Smooth muscle cell of the brain vasculature (primary cell): Measurements from ENCODE around the gene MITF.
A peak's percentile ranks its signal among the peaks of the same experiment; 100 is the strongest.

Experiments
- DNase-seq: peaks from one replicate; pipeline ENCODE4 v3.0.0-alpha.2; 2012; ENCODE audit warnings: low read depth, low spot score

MITF gene, protein sequence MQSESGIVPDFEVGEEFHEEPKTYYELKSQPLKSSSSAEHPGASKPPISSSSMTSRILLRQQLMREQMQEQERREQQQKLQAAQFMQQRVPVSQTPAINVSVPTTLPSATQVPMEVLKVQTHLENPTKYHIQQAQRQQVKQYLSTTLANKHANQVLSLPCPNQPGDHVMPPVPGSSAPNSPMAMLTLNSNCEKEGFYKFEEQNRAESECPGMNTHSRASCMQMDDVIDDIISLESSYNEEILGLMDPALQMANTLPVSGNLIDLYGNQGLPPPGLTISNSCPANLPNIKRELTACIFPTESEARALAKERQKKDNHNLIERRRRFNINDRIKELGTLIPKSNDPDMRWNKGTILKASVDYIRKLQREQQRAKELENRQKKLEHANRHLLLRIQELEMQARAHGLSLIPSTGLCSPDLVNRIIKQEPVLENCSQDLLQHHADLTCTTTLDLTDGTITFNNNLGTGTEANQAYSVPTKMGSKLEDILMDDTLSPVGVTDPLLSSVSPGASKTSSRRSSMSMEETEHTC

GRCh38 chr3:69739204-69740102 lies at the start of gene MITF:
Gene MITF, plus strand, starts transcription at chr3:69739464. Its CDS starts 134 bp downstream, at chr3:69739598.
- DNase-seq, result peak; percentile 77

DNA sequence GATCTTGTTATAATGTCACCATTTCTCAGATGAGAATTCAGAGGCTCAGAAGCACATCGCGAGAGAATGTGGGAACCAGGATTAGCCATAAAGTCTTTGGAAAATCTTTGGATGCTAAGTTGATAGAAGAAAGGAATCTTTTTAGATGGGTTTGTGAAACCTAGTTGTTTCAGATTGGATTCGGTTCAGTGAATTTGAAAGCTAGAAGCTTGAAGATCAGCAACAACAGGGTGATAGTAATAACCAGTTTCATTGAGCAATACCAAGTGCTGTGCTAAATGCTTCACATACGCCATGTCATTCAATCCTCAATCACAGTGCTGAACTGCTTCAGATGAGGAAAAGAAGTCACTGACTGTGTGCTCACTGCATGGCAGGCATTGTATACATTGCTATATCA lies 47.4 kb upstream of the MITF start:
- no peak for DNase-seq

GRCh38 chr3:69692761-69693160 lies 46.5 kb upstream of the MITF start:
- DNase-seq, result no peak

DNA sequence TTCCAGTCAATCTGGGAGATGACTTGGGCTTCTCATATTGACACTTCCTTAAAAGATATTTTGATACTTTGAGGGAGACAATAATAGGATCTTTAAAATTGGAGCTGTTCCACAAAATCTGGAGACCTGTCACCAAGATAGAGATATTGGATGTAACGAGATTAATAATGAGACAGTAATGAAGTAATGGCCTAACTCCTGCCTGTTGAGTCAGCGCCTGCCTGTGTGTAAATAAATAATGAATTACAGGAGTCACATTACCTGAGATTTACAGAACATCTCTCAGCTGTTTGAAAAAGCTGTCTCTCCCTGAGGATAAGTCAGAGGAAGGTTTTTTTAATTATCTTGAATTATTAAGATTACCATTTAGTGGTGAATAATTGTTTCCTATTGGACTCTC lies 43.8 kb upstream of the MITF start:
- no peak for DNase-seq

- no peak for DNase-seq
Observed at GRCh38 chr3:69695933-69696332, 43.3 kb upstream of the MITF start.

GRCh38 chr3:69696367-69696766 lies 42.9 kb upstream of the MITF start:
- no peak for DNase-seq

DNA sequence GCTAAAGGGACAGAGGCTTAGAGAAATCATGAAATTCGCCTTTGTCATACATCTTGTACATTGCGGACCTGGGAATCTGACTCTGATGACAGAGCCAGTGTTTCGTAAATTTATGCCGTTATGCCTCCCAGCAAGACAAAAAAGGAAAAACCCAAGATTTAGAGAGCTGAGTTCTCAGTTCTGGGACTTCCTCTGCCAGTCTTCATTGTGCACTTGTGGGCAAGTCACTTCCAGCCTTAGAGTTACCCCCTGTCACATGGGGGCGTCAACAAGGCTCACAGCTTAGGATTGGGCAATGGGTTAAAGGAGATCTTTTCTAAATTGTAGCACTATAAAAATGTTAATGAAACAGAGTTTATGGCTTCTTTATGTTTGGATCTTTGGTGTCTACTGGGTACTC lies 41.9 kb upstream of the MITF start:
- DNase-seq, result no peak

- no peak for DNase-seq
Observed at GRCh38 chr3:69698728-69699127, 40.5 kb upstream of the MITF start.

DNA sequence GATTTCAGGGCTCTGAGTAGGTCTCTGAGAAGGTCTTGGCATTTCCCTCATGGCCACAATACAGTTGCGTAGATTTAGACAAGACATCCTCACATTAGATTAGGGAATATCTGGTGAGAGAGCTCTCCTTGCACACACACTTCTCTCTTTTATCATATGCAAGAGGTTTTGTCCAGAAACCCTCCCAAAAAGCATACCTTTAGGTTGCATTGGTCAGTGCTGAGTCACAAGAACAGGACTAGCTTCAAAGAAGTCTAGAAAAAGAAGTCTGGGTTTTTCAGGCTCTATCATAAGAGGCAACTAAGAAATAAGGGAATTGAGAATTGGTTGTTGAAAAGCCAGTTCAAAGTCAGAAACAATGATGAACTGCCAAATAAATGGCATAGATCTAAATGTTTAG lies 40.1 kb upstream of the MITF start:
- DNase-seq, result no peak

GRCh38 chr3:69700949-69701348 lies 38.3 kb upstream of the MITF start:
- DNase-seq, result no peak

GRCh38 chr3:69710153-69710977 lies 28.9 kb upstream of the MITF start:
- no peak for DNase-seq

DNA sequence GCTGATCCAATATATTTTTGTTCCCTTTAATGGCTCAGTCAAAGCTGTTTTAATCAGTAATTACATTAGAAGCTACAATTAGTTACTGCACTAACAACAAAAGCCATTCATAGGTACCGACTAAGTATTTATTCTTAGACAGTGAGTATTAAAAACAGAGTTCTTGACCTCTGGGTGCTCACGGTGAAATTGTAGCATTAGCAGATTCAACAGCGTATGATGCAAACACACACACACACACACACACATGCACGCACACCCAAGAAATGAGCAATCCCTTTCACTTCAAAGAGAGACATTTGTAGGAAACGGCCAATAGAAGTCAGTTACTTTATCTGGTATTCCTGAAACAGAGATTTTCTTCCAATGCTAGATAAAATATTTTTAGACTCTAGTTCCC lies 27.0 kb upstream of the MITF start:
- no peak for DNase-seq

- DNase-seq, result no peak
Observed at GRCh38 chr3:69712933-69713332, 26.3 kb upstream of the MITF start.

DNA sequence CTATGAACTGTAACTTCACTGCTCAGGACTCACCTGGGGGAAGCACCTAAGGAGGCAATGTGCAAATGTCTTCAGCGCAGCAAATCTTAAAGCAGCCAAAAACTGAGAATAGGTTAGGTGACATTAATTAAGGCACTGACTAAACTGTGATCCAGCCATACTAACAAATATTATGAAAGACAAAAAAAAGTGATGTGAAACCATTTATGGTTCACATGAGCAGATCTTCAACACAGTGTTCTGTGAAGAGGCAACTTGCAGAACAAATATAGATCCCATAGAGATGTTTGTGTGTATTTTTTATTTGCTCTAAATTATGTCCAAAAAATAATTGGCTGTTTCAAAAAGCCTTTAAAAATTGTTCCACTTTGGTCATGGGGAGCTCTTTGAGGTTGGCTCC lies 24.1 kb upstream of the MITF start:
- no peak for DNase-seq

- DNase-seq, result no peak
Observed at GRCh38 chr3:69716119-69716518, 23.1 kb upstream of the MITF start.

DNA sequence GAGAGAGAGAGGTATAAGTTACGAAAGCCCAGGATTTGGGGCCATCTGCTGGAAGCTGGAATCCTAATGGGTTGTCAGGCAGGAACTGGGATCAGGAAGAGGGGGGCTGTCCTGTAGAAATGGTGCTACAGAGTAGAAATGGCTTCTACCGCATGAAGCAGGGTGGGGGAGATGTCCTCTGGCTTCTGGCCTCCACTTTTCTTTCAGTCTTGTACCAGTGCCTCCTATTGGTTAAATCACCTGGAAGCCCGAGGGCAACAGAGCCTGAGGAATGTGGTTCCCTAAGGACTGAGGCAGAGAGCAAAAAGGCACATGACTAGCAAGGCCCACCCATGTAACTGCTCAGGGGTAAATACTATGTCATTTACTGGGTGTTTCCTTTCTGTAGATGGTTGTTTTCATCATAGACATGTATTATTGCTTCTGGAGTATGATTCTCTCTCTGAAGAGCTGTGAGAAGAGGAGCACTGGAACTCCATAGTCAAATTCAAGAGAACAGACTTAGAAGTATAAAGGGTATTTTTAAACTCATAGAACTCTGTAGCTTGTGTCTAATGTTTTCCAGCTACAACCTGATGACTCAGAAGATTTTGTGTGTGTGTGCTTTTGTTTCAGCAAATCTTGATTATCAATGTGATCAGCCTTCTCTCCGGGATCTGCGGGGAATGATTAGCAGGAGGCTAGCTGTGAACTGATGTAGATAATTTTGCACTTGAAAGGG lies 20.2 kb upstream of the MITF start:
- no peak for DNase-seq

DNA sequence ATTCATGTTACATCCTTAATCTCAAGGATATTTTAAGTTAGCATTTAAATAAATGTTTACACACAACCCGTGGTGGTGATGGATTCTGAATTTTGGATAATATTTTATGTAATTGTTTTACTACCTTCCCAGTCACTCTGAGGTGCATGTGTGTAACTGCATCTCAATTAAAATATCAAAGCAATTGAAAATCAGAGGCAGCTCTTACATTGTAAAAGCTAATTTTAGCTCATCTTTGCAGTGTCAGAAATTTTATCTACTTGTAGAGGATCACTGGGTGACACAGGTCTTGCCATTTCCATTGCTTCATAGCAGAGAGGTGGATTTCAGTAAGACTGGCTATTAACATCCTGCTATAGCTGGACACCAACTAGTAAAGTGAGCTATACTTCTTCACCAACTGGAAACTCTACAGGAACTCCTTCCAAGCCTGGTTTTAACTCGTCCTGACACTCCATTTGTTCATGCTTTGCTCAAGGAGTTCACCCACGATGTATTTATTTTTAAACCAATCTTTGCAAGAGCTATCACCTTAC lies 19.6 kb upstream of the MITF start:
- DNase-seq, result no peak

GRCh38 chr3:69720824-69721223 lies 18.4 kb upstream of the MITF start:
- no peak for DNase-seq

- no peak for DNase-seq
Observed at GRCh38 chr3:69723389-69723788, 15.9 kb upstream of the MITF start.

DNA sequence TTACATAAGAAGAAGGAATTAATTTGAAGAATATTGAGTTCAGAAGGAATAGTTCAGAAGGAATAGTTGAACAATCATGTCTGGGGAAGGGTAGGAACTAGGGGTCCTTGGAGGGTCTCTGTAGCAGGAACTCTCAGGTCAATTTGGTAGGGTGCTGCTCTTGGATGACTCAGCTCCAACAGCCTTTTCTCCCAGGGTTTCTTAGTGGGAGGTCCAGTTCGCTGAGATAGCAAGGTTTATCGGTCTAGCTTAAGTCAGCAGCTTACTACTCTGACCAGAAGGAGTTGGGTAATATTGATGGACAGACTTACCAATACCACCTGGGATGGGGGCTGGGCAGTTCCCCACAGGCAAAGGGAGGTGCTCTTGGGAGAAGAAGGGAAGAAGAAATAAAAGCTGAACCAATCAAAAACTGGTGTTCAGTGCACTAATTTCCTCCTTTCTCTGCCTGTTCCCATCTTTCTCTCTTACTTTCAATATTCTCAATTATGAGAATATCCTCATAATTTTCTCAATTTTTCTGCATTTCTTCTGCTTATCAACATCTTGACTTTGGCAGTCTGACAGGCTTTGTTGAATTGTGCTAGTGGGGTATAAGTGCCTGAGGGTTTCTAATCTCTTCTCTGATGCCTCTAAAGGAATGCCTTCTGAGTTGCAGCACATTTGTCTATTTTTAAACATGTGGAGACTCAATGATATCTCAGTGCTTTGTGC lies 14.4 kb upstream of the MITF start:
- DNase-seq, result no peak
